Embryonic facial prominence (tissue), 1 donor: ENCODE measurements around the gene NDUFA9.

Experiments
- DNase-seq: peaks from one replicate; pipeline ENCODE4 v3.0.0-alpha.2; 2016; ENCODE audit errors: extremely low spot score

NDUFA9 gene

GRCh38 chr12:4690760-4691159, 41.8 kb downstream of the NDUFA9 start:
- DNase-seq = no peak
